ENCODE results near the gene CADM2.

The CADM2 gene

DNA sequence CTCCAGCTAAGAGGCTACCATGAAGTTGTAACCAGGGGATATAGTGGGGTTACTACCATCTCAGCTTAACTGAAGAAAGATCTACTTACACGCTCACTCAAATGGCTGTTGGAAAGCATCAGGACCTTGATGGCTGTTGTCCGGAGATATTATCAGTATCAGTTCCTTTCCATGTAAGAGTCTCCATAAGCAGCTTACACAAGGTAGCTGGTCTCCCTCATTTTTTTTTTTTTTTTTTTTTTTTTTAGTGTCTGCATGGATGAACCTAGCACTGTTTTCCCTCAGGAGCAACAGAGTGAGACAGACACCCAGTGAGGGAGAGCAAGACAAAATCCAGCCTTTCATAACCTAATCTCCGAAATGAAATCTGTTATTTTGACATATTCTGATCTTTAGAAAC, 230.9 kb downstream of the CADM2 start:
- no peak for DNase-seq (ENCODE audit: low spot score)

DNA sequence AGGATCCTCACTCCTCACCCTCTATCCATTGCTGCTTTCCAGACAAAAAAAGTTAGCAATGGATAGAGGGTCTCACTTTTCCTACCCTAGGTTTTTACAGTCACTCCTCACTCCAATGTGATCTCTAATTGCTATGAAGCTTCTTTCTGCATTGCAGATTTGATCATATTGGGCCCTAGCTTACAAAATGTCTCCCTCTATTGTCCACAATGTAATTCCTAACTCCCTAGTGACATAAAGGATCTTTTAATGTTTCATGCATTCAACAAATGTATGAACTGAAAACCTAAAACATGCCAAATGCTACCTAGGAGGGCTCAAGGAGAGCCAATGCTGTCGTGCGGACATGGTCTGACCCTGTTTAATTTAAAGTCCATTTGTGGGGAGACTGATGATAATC, 234.8 kb downstream of the CADM2 start:
- DNase-seq (ENCODE audit: low spot score) = no peak

DNA sequence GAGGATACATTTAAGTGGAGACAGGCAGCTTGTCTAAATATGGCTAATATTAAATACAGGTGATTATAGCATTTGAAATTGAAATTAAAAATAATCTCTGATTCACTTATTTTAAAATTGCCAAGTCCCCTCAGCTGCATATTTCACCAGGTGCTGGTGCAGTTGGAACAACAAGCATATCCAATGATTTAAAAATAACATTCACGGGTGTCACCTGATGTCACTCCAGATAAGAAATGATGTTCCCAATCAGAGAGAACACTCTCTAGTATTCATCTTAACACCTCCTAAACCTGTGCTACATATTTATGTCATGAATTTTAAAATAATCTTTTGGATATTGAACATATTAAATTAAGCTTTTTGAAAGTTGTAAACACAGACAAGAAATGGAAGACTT, 249.9 kb downstream of the CADM2 start:
- no peak for DNase-seq (ENCODE audit: low spot score)

DNA sequence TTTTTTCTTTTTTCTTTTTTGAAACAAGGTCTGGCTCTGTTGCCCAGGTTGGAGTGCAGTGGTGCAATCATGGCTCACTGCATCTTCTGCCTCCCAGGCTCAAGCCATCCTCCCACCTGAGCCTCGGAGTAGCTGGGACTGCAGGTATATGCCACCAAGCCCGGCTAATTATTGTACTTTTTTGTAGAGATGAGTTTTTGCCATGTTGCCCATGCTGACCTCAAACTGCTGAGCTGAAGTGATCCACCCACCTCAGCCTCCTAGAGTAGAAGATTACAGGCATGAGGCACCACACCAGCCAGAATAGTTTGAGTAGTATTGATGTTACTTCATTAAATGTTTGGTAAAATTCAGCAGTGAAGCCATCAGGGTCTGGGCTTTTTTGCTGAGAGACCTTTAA, 251.8 kb downstream of the CADM2 start:
- no peak for DNase-seq (ENCODE audit: low spot score)

DNA sequence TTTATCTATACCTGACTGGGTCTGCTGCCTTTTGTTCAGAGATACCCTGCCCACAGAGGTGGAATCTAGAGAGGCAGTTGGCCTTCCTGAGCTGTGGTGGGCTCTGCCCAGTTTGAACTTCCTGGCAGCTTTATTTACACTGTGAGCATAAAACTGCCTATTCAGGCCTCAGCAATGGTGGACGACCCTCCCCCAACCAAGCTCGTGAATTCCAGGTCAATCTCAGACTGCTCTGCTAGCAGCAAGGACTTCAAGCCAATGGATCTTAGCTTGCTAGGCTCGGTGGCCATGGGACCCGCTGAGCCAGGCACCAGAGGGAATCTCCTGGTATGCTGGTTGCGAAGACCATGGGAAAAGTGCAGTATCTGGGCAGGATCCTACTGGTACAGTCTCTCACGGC, 270.2 kb downstream of the CADM2 start:
- no peak for DNase-seq (ENCODE audit: low spot score)

DNA sequence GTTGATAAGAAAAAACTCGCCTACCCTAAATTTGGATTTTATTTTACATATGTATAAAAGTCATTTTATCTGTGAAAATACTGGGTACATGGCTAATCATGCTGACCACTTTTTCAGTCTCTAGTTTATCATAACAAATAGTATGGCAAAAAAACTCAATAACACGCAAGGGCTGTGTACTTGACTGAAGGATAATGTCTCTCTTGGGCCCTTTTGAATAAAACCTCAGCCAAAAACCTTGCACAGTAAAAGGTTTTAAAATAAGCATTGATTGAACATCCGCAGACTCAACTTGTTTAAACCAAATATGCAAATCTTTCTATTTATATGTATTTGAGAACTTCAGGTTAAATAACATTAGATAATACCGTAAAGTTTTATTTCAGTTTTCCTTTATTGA, 285.3 kb downstream of the CADM2 start:
- no peak for DNase-seq (ENCODE audit: low spot score)

DNA sequence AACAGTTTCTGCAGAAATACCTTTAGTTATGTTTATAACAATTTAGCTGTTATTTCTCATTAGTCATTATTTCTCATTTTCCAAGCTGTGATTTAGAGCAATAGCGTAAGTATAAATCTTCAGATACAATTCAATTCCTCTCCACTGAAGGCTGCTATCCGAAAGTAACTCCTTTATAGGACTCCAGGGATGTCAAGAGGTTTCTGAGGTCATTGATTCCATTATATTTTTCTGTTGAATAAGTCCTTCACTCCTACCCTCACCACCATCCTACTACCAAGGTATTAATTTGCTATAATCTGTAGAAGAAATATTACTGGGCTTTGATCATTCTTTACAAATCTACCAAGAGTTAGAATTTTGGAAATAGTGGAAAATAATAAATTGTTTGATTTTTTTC, 285.7 kb downstream of the CADM2 start:
- DNase-seq (ENCODE audit: low spot score) = no peak

DNA sequence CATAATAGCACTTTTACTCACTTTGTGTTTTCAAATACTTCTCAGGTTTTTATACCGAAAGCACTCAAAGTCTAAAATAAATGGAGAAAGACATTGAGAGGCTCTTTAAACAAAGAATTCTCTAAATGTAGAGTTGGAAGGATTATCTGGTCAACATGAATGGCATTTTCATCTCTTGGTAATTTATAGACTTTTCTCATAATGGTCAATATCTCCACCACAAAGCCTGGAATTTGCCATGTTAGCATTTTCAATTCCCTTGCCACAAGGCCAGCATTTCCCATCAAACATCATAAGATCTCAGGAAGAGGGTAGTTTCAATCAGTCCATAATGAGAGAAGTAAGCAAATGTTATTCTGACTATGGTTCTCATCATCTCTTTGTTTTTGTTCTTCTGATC, 293.0 kb downstream of the CADM2 start:
- no peak for DNase-seq (ENCODE audit: low spot score)

DNA sequence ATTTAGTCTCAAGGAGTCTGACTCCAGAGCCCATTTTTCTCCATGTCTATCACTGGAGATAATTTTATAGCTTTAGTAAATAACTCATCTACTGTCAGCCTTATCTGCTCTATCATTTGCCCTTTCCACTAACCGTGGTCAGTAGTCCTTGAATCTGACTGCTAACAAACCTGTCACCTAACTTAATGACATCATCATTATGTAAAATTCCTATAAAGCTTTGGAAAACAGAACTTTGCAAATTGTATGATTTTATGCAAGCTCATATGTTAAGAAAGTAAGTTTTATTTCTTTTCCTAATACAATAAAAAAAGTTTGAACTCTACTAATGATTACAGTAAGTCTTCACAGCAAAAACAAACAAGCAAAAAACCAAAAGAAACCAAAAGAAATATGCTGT, 293.9 kb downstream of the CADM2 start:
- no peak for DNase-seq (ENCODE audit: low spot score)

DNA sequence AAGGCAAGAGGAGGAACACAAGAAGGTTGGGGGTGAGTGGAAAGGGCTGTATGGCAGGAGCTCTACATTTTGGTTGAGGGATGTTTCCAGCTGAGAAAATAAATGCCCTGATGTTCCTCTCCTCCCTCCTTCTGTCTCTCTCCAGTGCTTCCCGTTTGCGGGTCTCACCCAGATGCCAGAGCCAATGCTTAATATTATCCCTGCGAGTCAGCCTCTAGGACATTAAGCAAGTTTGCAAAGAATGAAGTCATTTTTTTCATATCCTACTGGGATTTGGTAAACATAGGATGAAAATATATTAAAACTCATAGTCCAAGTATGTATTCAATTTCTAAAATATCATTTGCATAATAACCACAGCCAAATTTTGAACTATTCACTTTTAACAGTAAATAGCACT, 295.9 kb downstream of the CADM2 start:
- DNase-seq (ENCODE audit: low spot score) = no peak

DNA sequence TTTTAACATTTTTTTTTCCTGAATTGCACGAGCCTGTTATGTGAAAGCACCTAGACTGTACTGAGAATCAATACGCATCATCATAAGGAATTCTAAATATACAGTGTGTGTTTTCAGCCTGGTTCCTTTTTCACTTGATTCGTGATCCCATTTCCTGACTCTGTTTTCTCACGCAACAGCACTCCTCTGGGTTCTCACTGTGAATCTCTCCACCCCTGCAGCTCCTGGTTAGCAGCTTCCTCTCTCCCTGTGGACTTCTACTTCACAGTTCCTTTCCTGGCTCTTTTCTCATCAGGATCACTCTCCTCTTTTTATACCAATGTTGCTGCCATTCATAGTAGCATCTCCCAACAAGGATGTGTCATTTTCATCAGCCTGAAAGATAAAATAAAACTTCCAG, 297.2 kb downstream of the CADM2 start:
- no peak for DNase-seq (ENCODE audit: low spot score)

DNA sequence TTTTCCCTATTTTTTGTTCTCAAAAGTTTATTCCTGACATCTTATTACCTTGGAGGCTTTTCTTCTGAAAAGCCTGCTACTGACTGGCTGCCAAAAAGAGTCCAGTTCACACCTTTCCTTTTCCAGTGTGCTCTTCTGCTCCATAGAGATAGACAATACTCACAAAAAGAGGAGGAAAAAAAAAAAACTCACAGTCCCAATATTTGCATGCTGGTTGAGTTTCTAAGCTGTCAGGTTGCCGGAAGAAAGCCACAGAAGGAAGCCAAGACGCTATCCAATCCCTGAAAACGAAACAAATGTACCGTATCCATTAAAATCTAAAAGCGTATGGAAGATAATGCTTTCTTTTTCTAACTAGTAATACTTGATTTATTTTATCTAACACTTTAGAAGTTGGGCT, 299.5 kb downstream of the CADM2 start:
- no peak for DNase-seq (ENCODE audit: low spot score)

DNA sequence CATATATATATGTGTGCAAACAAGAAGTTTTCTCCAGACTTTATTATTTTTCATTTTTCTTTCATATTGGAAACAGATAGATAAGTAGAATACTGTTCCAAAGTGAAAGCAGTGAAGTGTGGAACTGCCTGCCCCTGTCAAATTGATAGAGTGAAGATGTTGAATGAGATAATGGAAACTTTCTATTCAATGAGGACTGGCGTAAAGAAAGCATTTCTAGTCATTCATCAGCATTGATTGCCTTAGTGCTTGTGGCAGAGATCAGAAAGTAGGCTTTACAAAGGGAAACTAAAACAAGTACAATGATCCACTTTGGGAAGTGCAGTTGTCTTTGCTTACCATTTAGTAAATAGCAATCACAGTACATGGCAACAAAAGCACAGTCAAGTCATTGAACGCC, 300.0 kb downstream of the CADM2 start:
- DNase-seq (ENCODE audit: low spot score) = no peak

DNA sequence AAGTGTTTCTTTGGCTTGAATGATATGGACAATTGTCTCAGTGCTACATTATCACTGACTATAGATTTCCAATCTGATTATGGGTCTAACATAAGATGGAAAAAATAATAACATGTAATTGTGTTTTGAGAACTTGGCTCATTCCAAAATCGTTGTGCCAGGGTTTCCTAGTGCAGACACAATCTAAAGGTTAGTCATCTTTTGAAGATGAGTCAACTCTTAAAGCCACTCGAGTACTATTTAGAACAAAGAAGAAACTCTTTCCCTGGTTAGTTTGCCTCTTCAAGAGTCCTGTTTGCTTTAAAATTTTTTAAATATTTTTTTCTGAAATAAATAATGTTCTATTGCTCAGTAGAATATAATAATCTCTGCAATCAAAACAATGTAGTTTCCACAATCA, 301.0 kb downstream of the CADM2 start:
- DNase-seq (ENCODE audit: low spot score) = no peak

DNA sequence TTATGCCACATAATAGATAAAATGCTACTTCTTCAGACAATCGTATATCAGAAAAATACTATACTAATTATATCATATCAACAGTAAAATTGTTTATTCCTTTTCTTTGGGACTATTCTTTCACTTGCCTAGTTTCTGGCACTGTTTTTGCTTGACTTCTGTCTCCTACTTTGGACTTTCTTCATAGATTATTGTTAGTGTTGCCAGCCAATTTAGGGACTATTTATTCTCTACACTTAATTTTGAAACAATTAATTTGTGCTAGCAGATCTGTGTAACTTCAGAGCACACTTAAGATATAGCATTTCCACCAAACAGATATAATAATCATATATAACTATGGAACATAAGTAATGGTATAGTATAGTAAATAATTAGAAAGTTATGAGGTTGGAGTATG, 305.6 kb downstream of the CADM2 start:
- DNase-seq (ENCODE audit: low spot score) = no peak

DNA sequence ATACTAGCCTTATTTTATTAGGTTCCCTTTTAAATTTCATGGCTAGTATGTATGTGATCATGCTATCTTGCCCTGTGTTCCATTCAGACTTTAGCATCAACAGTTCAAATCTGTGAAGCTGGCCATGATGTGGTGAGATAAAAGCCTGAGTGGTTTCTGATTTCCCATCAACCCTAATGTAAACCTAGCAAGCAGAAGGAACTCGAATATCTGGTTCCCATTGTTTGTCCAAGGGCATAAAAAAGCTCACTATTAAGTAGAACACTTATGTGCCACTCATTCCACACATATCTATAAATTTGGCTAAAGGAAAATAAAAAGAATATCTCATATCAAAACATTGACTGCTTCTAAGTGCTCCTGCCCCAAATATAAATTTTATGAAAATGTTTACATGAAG, 311.7 kb downstream of the CADM2 start:
- no peak for DNase-seq (ENCODE audit: low spot score)

DNA sequence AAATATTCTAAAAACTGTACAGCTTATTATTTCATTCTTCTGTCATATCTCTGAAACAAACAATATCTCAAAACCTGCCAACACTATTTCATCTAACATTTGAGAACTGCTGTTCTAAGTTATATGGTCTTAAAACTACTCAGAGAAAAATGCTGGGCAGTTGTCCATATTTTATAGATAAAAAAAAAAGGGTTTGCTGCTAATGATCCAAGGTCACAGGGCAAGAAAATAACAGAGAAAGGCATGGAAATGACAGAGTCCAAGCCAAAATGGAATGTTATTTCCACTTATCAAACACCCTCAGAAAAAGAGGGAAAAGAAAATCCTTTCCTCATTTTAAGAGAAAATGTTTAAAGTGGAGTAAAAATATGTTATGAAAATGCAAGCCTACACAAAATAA, 313.1 kb downstream of the CADM2 start:
- no peak for DNase-seq (ENCODE audit: low spot score)

DNA sequence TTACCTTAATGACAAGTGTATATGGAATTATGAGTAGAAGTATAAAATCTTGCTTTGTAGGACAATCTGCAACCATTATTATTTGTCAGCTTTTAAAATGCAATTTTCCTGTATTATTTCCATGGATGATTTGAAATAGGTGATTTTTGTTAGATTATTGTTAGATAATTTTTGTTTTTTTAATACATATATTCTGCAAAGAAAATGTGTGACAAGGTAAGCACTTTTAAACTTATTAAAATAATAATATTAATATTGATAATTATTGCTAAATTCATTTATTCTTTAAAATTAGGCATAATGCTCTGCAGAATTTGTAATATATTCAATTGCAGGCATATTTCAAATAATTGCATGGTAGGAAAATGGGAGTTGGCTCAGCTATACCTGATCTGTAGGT, 329.5 kb downstream of the CADM2 start:
- DNase-seq (ENCODE audit: low spot score) = no peak

DNA sequence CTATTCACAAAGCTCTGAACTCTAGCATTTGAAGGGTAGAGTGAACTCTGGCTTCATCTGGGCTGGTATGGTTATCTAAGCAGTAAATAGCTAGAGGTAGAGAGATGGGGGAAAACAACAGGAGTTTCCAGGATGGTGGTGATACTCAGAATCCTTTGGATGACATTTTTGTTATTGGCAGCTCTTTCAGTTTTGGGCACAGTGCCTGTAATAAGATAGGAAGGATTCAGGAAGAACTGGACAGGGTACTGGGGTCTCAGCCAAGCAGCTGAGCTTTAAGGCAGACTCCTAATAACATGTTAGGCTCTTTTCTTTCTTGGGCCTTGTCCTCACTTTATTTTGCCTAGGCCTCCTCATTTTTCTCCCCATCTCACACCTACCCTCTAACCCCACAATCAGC, 338.5 kb downstream of the CADM2 start:
- no peak for DNase-seq (ENCODE audit: low spot score)

DNA sequence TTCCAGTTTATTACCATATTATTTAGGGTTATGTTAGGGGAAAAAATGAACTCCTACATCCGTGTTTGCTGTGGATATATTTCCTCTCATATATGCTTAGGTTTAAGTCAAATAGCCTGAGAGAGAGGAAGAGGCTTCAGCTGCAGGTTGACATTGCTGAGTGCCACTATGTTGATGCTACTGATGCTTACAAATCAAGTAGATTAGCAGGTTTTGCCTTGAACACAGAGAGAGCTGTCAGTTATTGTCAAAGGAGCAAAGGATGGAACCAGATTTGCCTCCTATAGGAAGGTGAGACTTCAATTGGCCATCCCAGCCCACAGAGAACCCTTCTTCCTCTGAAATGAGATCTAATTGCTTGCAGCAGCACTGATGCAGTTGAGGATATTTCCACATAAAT, 339.2 kb downstream of the CADM2 start:
- no peak for DNase-seq (ENCODE audit: low spot score)

DNA sequence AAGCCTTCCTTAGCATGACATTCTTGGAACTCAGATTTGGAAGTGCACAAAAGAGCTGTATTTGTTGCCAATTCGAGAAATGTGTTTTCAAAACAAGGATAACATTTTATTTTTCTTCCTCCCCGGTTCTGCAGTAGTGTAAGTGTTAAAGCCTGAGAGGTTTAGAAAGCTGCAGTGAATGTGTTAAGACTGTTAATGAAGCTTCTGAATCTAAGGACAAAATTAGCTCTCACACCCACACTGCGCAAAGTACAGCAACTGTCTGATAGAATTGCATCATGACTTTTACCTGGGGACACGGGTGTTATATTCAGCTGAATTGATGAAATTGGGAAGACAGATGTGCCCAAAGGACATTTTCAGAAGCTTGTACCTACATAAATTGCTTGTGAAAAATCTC, 344.4 kb downstream of the CADM2 start:
- DNase-seq (ENCODE audit: low spot score) = no peak

DNA sequence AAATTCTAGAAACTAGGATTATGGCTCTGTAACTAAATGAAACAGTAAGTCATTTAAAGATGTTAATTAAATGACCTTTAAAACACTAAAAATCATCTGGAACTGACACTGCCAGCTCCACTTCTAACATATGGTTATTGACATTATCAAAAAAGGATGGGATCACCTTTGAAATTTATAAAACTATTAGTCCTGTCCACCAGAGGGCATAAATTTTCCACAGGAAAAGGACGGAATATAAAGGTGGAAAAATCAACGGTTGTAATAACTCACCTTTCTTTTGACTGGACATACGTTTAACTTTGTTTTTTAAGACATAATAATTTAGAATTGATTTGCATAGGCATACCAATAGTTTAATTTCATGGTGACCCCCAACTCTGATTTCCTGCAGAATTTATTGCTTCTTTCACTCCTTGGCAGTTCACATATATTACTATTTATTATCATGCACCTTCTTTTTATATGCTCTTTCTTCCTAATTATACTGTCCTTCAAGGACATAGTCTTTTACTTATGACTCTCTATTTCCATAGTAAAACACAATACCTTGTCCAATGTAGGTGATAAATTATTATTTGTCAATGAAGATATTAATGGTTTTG, 345.7 kb downstream of the CADM2 start:
- no peak for DNase-seq (ENCODE audit: low spot score)

DNA sequence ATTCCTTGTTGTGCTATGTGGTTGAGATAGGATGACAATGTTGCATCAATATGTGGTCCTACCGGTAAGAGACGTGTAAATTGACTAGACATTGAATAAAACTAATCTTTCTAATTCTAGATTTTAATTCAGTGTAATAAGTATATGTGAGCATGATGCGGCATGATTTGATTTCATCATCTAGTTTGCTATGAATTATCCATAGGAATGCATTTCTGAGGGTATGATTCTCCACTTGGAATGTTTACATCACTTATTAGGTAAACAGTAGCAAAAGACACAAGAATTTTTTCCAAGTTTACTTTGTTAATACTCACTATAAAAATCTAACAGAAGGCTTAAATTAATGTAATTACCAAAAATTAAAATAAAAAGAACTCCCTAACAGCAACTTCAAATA, 353.5 kb downstream of the CADM2 start:
- DNase-seq (ENCODE audit: low spot score) = no peak

DNA sequence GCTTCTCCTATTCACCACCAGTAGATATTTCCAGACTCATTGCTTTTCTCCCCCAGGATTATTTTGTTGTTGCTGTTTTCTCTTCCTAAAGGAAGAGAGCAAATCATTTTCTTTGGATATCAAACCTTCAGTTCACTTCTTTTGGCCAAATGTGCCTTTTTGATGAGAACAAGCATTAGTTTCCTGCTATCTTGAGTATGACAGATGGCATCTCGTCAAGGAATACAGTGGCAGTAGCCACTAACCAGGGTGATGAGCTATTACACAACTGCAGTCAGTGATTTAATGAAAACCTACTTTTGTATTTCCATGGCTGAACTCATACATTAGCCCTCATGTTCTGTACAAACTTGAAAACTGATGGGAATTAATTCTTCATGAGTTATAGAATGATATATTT, 354.6 kb downstream of the CADM2 start:
- no peak for DNase-seq (ENCODE audit: low spot score)

DNA sequence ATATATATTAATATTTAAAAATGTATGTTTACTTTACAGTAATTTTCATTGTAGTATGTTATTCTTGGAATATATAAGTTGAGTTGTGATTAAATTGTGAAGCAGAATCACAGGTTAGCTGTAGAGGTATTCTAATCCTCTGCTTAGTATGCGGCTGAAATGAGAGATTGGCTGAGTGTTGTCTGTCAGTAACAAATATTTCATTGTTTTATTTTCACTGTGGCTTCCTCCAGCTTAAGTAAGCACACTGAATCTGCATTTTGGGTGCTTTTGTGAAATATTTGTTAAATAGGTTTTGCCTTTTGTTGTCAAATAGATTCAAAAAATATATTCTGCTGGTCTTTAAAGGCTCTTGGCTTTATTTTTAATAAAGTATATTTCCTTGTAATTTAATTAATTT, 357.5 kb downstream of the CADM2 start:
- no peak for DNase-seq (ENCODE audit: low spot score)

Data from AG20443 (cell line).